ENCODE measurements around the gene DENND5B.

DNA sequence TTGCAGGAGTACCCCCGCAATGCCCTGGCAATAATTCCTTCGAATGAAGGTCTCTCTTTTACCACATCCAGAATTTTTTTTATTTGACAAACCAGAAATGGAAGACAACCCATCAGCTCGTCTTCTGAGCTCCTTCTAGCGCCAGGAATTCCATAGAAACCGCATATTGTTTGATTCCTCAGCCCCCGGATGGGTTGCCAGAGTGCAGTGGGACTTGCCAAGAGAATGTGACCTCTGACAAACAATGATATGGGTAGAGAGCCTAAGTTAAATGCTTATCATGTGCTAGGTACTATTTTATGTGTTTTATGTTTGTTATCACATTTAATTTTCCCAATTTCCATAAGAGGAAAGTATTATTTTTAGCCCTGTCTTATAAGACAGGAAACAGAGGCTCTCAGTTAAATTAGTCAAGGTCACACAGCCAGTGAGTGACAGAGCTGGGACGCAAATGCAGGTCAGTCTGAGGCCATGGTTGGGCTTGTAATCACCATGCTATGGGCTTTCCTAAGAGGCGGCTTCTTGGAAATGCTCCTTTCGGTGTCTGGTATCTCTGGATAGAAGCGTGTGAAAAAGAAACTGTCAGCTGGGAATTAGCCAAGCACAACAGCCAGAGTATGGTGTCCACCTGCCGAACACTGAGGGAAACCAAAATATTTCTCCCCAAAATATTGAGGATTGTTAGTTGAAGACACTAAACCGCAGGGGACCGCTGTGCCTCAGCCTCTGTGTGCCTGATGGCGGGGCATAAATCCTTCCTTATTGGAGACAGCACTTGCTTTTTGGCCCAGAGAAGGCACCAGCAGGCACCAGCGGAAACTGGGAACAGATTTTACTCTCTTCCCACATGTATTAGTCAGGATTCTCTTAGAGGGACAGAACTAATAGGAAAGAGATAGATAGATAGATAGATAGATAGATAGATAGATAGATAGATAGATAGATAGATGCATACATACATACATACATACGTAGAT, 39.1 kb upstream of the DENND5B start:
- TF ChIP-seq, protein P1, sequence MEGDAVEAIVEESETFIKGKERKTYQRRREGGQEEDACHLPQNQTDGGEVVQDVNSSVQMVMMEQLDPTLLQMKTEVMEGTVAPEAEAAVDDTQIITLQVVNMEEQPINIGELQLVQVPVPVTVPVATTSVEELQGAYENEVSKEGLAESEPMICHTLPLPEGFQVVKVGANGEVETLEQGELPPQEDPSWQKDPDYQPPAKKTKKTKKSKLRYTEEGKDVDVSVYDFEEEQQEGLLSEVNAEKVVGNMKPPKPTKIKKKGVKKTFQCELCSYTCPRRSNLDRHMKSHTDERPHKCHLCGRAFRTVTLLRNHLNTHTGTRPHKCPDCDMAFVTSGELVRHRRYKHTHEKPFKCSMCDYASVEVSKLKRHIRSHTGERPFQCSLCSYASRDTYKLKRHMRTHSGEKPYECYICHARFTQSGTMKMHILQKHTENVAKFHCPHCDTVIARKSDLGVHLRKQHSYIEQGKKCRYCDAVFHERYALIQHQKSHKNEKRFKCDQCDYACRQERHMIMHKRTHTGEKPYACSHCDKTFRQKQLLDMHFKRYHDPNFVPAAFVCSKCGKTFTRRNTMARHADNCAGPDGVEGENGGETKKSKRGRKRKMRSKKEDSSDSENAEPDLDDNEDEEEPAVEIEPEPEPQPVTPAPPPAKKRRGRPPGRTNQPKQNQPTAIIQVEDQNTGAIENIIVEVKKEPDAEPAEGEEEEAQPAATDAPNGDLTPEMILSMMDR (IDR thresholded peaks at IDR 0.05 in 2 of 3, conservative IDR thresholded peaks at IDR 0.05 in 1 of 3; ENCODE audit: control insufficient read depth in 2 of 3, extremely low read depth in 1 of 3, insufficient read depth in 1 of 3, low read depth in 3 of 3, low read length in 3 of 3): no peak
- TF ChIP-seq, protein P2, sequence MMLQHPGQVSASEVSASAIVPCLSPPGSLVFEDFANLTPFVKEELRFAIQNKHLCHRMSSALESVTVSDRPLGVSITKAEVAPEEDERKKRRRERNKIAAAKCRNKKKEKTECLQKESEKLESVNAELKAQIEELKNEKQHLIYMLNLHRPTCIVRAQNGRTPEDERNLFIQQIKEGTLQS (IDR thresholded peaks at IDR 0.05; ENCODE audit: borderline replicate concordance, extremely low read depth, low read depth, low read length): no peak
- TF ChIP-seq POLR2AphosphoS5 (IDR thresholded peaks at IDR 0.05; ENCODE audit: low read length) (no peak), NFYB (IDR thresholded peaks at IDR 0.05; ENCODE audit: insufficient read depth, low read depth, low read length) (no peak), ZBED1 (IDR thresholded peaks at IDR 0.05; ENCODE audit: borderline replicate concordance) (no peak), BMI1 (IDR thresholded peaks at IDR 0.05; ENCODE audit: borderline replicate concordance) (no peak), FOS (IDR thresholded peaks at IDR 0.05; ENCODE audit: borderline replicate concordance, extremely low read depth, insufficient read length) (no peak), SREBF2 (IDR thresholded peaks at IDR 0.05; ENCODE audit: low read length) (no peak)
- TF ChIP-seq, protein P3, sequence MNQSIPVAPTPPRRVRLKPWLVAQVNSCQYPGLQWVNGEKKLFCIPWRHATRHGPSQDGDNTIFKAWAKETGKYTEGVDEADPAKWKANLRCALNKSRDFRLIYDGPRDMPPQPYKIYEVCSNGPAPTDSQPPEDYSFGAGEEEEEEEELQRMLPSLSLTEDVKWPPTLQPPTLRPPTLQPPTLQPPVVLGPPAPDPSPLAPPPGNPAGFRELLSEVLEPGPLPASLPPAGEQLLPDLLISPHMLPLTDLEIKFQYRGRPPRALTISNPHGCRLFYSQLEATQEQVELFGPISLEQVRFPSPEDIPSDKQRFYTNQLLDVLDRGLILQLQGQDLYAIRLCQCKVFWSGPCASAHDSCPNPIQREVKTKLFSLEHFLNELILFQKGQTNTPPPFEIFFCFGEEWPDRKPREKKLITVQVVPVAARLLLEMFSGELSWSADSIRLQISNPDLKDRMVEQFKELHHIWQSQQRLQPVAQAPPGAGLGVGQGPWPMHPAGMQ (IDR thresholded peaks at IDR 0.05; ENCODE audit: borderline replicate concordance): no peak
- TF ChIP-seq, protein P4, sequence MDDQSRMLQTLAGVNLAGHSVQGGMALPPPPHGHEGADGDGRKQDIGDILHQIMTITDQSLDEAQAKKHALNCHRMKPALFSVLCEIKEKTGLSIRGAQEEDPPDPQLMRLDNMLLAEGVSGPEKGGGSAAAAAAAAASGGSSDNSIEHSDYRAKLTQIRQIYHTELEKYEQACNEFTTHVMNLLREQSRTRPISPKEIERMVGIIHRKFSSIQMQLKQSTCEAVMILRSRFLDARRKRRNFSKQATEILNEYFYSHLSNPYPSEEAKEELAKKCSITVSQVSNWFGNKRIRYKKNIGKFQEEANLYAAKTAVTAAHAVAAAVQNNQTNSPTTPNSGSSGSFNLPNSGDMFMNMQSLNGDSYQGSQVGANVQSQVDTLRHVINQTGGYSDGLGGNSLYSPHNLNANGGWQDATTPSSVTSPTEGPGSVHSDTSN (IDR thresholded peaks at IDR 0.05; ENCODE audit: insufficient replicate concordance, low read depth, low read length): no peak

Data from GM12878 (cell line).